Urothelium cell line (cell line): ENCODE results near the gene PREX1.
"Not testable (repeated sequence)": the region's sequence is repeated elsewhere in the genome, so short reads cannot be mapped to it uniquely, and the experiment has no call there.

ENCODE experiments used
- DNase-seq: peaks from one replicate; pipeline ENCODE4 v3.0.0; 2011; ENCODE audit warnings: low spot score, mixed read lengths
- FAIRE-seq: peaks from 2 replicates; lab custom pipeline; 2011; peaks lifted over from hg19 to GRCh38; lab: Jason Lieb, UNC

The PREX1 gene

DNA sequence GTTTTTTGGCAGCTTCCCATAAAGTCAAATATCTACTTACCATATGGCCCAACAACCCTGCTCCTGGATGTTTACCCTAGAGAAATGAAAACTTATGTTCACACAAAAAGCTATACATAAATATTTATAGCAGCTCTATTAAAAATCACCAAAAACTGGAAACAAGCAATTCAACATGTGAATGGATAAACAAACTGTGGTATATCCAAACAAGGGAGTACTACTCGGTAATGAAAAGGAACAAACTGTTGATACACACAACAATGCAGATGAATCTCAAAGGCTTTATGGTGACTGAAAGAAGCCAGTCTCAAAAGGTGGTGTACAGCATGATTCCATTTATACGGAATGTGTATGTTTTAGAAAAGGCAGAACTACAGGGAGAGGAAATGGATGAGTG, 48.4 kb downstream of the PREX1 start:
- FAIRE-seq = no peak
- no peak for DNase-seq

DNA sequence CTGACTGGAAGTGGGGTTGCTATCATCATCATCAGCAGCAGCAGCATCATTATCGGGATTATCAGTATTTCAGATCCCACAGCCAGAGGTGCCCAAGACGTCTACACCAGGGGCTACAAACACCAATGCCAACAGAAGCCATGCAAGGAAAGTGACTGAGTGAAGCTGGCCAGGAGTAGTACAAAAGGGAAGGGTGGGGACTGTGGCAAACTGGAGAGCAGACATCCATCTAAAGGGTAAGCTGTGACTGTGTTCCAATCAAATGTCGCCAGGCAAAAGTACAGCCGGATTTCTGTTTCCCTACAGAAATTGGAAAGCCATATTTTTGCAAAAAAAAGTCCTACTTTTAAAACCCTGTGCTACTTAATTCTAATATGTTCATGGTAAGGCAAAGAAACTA, 50.0 kb downstream of the PREX1 start:
- FAIRE-seq = no peak

DNA sequence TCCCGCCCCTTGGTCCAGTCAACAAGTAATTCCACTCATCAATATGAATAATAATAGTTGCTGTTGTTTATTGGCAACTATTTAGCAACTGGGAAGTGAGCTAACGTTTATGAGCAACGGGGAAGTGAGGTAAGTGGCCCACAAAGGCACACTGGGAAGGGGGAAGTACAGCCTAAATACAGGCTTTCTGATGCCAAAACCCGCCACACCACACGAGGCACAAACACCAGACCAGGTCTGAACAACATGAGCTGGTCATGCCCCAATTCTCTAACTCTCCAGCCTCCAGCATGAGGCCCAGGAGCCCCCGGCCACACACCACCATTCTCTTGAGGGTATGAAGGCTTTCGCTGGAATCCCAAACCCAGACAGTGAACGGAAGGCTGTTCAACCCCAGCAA, 50.8 kb downstream of the PREX1 start:
- DNase-seq (no peak), FAIRE-seq (no peak)

More for the DNA sequence above, 50.0 kb downstream of the PREX1 start:
- DNase-seq = no peak

DNA sequence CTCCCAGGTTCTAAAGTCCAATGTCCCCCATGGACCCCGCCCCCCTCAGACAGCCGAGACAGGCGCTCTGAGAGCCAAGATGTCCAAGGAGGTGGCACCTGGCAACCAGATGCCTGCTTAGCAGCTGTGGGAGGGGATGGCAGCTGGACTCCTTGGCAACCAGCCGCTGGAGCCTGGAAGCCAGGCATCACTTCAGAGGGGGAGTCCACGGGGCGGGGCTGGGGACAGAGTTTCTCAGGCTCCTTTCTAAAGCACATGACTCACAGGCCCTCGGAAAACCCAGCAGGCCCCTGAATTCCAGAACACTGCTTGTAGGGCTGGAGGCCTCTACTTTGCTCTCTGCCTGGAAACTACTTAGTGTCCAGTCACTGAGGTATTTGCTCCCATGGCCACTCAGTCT, 51.5 kb downstream of the PREX1 start:
- peak; percentile 73 for DNase-seq
- no peak for FAIRE-seq

DNA sequence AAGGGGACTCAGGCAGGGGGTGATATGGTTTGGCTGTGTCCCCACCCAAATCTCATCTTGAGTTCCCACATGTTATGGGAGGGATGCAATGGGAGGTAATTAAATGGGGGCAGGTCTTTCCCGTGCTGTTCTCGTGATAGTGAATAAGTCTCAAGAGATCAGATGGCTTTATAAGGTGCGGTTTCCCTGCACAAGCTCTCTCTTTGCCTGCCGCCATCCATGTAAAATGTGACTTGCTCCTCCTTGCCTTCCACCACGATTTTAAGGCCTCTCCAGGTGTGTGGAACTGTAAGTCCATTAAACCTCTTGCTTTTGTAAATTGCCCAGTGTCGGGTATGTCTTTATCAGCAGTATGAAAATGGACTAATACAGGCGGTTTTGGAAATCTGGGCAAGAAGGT, 52.3 kb downstream of the PREX1 start:
- not testable (repeated sequence) for FAIRE-seq

DNA sequence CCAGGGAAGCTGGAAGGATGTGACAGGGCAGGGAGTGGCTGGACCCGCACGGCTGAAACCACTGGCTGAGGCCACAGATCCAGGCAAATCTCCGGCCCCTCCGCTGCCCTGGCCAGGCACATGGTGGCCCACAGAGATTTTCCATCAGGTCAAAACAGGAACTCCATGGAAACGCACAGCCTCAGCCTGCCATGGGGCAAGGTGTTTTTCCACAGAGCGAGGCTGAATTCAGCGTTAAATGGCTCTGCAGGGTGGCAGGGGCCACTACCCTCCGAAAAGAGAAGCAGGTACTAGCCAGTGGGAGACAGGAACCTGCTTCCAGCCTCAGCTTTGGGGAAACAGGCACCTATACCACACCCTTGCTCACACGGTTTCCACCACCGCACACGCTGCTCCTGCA, 53.1 kb downstream of the PREX1 start:
- FAIRE-seq (no peak), DNase-seq (no peak)

More for the DNA sequence above, 52.3 kb downstream of the PREX1 start:
- DNase-seq = not testable (repeated sequence)

DNA sequence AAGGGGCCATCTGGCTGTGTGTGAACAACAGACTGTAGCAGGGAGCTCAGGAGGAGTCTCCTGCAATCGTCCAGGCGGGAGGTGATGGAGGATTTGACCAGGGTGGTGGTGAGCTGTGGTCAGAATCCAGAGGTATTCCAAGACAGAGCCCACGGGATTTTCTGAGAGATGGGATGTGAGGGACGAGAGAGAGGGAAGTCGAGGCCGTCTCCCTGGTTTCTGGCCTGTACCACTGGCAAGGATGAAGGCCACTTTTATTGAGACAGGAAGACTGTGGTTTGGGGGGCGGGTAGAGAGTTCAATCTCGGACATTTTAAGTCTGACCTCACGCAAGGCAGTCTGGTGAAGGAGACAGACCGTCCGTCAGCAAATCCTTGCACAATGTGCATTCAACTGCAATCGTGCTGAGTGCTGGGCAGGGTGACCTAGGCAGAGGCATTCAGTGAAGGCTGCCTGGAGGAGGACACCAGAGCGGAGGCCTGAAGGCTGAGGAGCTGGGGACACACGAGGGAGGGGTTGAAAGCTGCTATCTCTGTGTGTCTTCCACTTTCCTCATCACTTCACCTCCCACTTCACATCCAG, 53.9 kb downstream of the PREX1 start:
- DNase-seq (no peak), FAIRE-seq (no peak)

DNA sequence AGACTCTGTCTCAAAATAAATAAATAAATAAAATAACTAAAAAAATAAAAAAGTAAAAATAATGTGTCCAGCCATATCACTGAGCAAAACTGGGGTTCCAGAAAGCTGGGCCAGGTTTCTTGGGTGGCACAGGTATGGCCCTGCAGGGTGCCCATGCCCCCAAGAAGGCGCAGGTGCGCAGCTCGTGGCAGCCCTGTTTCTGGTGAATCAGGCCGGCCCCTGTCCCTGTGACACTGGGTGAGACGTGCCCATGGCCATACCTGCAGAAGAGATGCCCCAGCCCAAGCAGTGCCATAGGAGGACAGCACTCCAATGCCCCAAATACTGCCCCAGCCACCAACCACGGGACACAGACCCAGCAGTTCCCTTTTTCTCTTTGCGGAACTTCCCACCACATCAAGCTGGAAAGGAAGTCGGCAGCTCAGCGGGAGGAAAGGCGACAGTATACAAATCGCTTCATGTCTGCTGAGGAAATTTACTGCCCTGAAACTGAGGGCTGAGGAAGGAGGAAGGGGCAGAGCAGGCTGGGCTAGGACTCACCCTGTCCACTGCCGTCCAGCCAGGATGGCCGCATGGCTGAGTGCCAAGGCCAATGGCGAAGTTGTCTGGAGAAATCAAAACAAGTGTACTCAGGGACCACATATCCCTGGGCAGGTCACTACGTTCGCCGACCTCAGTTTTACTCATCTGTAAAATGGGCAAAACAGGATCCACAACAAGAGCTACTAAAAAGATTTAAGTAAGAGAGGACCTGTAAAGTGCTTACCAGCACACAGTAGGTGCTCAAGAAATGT, 55.4 kb downstream of the PREX1 start:
- FAIRE-seq (peak; percentile 48), DNase-seq (no peak)

DNA sequence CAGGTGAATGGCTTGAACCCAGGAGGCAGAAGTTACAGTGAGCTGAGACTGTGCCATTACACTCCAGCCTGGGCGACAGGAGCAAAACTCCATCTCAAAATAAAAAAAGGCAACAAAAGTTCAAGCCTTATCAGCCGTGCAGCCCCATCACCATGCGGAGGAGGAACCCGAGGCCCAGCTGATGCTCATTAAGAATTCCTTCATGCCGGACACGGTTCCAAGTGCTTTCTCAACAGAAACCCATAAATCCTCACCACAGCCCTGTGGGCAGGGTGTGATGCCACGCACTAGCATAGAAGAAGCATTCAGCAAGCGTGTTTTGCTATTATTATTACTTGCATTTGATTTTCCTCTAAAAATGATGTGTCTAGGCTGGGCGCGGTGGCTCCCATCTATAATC, 56.3 kb downstream of the PREX1 start:
- no peak for FAIRE-seq
- no peak for DNase-seq

DNA sequence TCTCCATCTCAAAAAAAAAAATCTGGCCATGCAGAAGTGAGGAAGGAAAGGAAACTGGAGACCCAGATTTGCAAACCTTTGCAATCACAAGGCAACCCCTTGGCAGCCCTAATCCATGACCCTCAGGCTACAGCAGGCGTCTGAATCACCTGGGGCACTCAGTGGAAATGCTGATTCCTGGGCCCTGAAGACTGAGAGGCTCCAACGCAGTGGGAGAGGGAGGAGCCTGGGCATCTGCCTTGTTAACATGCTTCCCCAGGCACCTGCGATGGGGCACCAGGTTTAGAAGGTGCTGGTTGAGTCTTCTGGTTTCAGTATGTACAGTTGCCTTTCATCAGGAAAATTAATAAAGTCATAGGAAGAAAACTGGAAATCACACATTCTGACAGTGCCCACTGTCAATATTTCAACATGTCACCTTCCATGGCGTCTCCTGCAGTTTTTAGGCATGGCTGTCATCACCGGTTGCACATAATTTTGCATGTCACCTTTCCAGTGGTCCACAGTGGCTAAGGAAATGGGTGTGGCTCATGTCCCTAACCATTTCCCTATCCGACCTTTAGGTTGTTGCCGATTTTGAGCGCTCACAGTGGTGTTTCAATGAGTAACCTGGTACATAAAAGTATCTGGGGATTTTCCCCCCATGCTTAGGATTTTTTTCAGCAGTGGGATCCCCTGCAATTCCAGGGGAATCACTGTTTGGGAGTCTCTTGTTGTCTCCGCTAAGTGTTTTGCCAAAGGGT, 56.9 kb downstream of the PREX1 start:
- no peak for FAIRE-seq
- no peak for DNase-seq

DNA sequence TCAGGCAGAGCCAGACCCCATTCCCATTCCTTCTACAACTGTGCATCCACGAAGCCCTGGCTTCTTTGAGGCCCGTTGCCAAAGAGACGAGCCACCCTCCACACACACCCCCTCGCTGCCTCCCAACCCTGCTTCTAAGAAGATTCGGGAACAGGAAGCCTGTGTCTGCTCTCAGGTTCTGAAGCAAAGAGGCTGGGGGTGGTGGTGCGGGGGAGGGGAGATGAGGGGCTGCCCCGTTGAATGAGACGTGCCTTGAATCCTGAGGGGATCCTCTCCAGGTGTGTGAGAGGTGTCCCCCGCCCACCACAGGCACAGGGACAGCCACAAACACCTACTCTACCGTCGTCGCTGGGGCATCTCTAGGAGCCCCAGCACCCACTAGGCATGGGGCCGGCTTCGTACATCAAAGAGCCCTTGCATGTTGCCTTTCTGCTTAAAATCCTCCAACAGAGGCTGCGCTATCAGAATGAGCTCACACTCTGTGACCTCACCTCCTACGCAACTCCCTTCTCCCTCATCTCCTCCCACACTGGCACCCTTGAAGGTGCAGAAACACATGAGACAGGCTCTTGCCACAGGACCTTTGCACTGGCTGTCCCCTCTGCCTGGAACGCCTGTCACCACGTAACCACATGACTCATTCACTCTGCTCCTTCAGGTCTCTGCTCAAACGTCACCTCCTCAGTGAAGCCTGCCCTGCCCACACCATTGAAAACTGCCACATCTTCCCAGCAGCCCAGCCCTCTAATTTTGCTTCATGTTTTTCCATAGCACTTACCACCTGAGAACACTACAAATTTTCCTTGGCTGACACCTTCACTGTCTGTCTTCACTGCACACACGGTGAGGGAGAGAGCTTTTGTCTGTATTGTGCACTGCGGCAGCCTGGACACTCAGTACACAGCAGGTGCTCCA, 58.5 kb downstream of the PREX1 start:
- DNase-seq (no peak), FAIRE-seq (no peak)

DNA sequence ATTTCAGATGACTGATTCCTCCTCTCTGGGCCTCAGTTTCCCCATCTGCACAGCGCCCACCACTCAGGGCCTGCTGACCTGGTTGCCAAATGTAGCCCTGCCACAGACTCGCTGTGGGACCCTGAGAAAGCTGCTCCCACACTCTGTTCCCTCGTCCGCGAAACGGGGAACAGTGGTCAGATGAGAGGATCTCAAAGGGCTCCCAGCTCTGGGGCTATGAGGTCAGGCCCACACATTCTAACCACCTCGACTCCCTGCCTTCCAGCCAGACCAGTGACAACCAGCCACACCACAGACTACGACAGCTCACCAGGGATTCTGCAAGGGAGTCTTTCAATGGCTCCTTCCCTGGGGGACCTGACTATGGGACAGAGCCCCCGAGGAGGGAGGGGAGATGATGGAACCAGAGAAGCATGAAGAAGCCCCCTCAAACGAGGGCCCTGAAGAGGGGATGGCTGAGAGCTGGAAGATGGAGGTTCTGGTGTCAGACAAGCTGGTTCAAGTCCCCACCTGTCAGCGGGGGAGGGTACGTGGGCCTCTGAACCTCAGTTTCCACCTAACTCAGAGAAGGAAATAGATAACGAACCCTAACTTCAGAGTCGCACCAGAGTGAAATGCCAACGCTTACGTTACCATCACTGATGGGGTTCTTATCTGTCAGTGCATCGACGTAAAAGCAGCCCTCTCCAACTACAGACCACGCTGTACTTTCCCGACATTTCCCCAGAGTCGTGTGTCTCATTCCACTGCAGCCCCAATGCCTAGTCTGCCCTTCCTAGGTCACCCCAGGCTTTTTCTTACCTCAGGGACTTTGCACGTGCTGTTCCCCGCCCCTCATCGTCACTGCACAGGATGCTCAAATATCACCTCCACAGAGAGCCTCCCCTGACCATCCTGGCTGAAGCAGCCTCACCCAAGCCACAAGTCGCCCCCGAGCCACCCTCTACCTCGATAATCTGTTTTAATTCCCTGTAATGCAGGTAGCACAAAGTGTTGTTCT, 60.5 kb downstream of the PREX1 start:
- DNase-seq (no peak), FAIRE-seq (no peak)

DNA sequence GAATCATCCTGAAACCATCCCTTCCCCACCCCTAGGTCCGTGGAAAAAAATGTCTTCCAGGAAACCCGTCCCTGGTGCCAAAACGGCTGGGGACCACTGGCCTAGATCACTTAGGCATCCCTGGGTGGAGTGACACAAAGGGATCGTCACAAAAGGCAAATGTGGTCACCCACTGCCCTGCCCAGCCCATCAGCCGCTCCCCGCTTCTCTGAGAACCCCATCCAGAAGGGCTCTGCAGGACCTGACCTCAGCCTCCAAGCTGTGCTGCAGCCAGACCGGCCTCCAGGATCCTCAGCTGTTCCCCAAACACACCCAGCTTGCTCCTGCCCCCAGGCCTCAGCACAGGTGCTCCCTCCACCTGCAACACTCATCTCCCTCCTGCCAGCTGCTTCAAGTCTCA, 61.6 kb downstream of the PREX1 start:
- DNase-seq = no peak
- FAIRE-seq = no peak

DNA sequence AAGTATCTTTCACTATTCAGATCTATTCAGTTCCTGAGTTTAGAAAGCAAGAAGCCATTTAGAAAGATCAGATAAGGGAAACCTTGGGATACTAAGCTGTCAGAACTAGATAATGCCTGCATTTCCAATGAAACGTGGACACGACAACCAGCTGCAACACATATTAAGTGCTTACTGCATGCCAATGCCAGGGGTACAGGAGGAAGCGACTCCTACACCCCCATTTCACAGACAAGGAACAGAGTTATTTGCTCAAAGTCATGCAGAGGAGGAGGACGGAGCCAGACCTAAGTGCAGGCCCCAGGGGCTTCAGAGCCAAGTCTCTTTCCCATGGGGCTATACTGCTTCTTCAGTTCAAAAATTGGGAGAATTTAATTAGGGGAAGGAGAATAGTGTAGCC, 62.4 kb downstream of the PREX1 start:
- no peak for FAIRE-seq
- no peak for DNase-seq

DNA sequence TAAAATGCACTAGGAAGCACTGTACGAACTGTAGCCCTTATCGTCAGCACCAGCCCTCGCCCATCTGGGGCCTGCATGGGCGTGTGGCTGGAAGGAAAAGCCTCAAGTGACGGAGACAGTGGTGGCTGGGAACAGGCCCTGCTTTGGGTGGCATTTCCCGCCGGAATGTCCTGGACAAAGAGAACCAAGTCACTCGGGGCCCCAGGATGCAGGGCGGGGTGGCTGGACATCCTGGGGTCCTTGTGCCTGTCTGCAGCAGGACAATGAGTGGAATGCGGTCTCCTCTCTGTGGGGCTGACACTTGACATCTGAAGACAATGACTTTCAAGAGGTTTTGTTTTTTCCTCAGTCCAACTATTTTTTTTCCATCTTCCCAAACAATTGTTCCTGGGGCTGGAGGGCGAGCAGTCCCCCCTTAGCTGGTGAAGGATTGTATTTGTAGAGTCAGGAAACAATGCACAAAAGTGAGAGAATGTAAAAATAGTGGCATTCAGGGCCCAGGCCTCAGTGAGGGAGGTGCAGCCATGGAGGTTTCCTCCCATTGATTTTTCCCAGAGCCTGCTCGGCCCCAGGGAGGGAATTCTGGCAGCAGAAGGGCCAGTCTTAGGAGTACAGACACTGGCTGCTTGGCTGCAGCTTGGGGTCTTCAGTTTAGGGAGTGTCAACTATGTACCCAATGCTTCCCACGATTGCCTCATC, 64.4 kb downstream of the PREX1 start:
- DNase-seq (no peak), FAIRE-seq (no peak)

DNA sequence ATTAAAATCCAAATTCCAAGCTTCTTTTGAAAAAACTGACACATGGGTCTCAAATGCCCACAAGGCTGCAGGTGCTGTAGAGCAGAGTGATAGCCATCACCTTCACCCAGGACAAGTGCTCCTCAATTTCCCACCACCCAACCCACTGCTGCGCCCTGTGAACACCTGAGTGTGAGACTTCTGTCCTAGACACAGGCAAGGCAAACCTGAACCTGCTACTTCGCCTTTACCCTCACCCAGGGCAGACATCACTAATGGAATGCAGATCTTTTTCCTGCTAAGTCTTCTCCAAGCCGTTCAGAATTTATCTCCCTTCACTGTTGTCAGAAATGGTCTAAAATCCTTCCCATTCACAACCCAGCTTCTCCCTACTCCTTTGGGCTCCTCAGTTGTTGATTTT, 65.9 kb downstream of the PREX1 start:
- no peak for DNase-seq
- FAIRE-seq = no peak

DNA sequence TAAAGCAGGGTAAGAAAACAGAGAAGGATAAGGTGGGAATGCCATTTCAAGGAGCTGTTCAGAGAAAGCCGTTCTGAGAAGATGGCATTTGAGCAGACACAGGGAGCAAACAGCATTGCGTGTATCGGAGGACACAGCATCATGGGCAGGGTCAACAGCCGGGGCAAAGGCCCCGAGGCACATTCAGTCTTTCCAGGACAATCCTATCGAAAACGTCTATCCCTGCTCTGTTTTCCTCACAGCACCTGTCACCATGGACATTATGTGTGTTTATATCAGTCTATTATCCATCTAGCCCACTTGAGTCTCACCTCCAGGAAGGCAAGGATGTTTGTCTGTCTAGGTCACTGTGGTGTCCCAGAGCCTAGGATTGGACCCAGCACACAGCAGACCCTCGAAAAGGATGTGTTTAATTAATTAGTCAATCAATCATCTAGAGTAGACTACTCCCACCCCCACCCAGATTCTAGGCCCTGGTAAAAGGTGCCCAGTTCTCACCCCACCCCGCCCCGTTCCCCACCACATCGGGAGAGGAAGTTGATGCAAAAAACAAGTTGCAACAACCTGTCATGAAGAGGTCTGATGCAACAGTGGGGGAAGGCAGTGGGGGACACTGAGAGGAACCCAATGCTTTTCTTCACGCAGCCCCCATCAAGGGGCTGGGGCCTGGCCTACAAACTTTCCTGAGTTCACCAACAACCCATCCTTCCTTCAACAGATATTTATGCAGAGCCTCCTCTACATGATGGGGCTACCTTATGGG, 66.6 kb downstream of the PREX1 start:
- DNase-seq (no peak), FAIRE-seq (peak; percentile 61)

DNA sequence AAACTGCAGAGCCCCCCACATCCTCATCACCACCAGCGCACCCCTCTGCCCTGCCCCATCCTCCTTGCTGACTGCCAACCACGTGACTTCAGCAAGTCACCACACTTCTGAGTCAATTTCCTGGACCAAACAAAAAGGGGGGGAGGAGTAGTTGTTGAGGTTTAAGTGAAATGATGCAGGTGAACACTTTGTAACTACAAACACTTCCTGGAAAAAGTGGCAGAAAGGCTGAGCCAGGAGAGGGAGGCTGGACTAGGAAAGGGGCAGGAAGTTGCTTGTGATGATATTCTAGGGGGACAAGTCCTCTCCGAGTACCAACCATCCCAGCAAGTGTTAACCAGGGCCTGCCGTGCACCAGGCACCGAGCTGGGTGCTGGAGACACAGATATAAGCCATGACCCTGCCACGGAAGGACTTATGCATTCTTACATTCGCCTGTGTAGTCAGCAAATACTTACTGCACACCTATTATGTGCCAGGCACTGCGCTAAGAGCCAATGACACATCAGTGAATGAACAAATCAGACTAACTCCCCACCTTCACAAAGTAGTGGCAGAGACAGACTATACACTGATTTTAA, 67.3 kb downstream of the PREX1 start:
- peak; percentile 93 for FAIRE-seq
- peak; percentile 84 for DNase-seq
